Measurements from ENCODE around the gene OR7C1.

The OR7C1 gene

DNA sequence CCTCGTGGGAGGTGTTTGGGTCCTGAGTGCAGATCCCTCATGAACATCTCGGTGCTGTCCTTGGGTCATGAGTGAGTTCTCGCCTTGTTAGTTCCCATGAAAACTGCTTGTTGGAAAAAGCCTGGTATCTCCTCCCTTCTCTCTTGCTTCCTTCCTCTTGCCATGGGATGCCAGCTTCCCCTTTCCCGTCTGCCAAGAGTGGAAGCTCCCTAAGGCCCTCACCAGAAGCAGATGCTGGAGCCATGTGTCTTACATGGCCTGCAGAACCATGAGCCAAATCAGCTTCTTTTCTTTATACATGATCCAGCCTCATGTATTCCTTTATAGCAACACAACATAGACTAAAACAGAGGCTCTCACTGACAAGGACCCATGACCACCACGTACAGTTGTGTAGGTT, 64.8 kb downstream of the OR7C1 start:
- no peaks in the 10 kb centered on the region for H3K4me1 ChIP-seq (ENCODE audit: insufficient read depth, low read length, severe bottlenecking)
- no peak overlapping the region for H2AFZ ChIP-seq (ENCODE audit: low read length)
- no peaks in the 10 kb centered on the region for H3K27me3 ChIP-seq (ENCODE audit: insufficient read depth, low read length)
- no peaks in the 10 kb centered on the region for H3K79me2 ChIP-seq (ENCODE audit: insufficient read depth, low read length)
- no peak overlapping the region for H3K9ac ChIP-seq (ENCODE audit: low read length)
- H3K4me3 ChIP-seq (ENCODE audit: low read depth, low read length, poor library complexity, severe bottlenecking) = no peak overlapping the region
- no peaks in the 10 kb centered on the region for H3K36me3 ChIP-seq (ENCODE audit: insufficient read depth, low read length)
- no peaks in the 10 kb centered on the region for H3K9me2 ChIP-seq (ENCODE audit: low read depth, low read length)
- no peak overlapping the region for H3K4me2 ChIP-seq (ENCODE audit: low read length)
- no peak overlapping the region for H3K27ac ChIP-seq (ENCODE audit: low read depth, low read length, poor library complexity, severe bottlenecking)
- H4K20me1 ChIP-seq (ENCODE audit: insufficient read depth, low read length) = no peaks in the 10 kb centered on the region
- TF ChIP-seq, protein P1, sequence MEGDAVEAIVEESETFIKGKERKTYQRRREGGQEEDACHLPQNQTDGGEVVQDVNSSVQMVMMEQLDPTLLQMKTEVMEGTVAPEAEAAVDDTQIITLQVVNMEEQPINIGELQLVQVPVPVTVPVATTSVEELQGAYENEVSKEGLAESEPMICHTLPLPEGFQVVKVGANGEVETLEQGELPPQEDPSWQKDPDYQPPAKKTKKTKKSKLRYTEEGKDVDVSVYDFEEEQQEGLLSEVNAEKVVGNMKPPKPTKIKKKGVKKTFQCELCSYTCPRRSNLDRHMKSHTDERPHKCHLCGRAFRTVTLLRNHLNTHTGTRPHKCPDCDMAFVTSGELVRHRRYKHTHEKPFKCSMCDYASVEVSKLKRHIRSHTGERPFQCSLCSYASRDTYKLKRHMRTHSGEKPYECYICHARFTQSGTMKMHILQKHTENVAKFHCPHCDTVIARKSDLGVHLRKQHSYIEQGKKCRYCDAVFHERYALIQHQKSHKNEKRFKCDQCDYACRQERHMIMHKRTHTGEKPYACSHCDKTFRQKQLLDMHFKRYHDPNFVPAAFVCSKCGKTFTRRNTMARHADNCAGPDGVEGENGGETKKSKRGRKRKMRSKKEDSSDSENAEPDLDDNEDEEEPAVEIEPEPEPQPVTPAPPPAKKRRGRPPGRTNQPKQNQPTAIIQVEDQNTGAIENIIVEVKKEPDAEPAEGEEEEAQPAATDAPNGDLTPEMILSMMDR (IDR thresholded peaks at IDR 0.05; ENCODE audit: low read length) = no peak
- TF ChIP-seq EZH2 (IDR thresholded peaks at IDR 0.05; ENCODE audit: borderline replicate concordance, low read length) = no peak
- H3K9me3 ChIP-seq (ENCODE audit: low read length) = no peaks in the 10 kb centered on the region
- no peaks in the 10 kb centered on the region for H3F3A ChIP-seq (ENCODE audit: insufficient read depth, low read length)

GRCh38 chr19:14769201-14769600, 65.8 kb downstream of the OR7C1 start:
- no peaks in the 10 kb centered on the region for H3K27me3 ChIP-seq (ENCODE audit: insufficient read depth, low read length)

DNA sequence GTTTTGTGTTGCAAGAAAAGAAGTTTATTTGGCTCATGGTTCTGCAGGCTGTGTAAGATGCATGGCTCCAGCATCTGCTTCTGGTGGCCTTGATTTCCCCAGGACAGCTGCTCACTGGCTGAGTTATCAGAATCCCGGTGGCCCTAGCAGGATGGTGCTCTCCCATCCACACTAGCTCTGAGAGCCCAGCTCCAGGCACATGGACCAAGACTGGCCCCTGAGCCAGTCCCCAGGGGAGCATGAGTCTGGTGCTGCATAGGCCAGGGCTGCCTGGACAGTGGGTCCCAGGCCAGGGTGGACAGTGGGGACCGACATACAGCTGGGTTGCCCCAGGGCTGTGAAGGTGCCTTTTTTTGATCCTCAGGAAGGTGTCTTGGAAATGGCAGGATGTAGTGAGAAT, 67.0 kb downstream of the OR7C1 start:
- Histone ChIP-seq H2AFZ (ENCODE audit: low read length) (no peak overlapping the region), H3K4me3 (ENCODE audit: low read depth, low read length, poor library complexity, severe bottlenecking) (no peak overlapping the region), H3K79me2 (ENCODE audit: insufficient read depth, low read length) (no peaks in the 10 kb centered on the region), H3F3A (ENCODE audit: insufficient read depth, low read length) (no peaks in the 10 kb centered on the region), H3K4me1 (ENCODE audit: insufficient read depth, low read length, severe bottlenecking) (no peaks in the 10 kb centered on the region), H3K4me2 (ENCODE audit: low read length) (no peak overlapping the region), H3K27ac (ENCODE audit: low read depth, low read length, poor library complexity, severe bottlenecking) (no peak overlapping the region), H3K27me3 (ENCODE audit: insufficient read depth, low read length) (no peaks in the 10 kb centered on the region), H3K36me3 (ENCODE audit: insufficient read depth, low read length) (no peaks in the 10 kb centered on the region), H3K9me3 (ENCODE audit: low read length) (no peaks in the 10 kb centered on the region), H3K9me2 (ENCODE audit: low read depth, low read length) (no peaks in the 10 kb centered on the region), H4K20me1 (ENCODE audit: insufficient read depth, low read length) (no peaks in the 10 kb centered on the region), H3K9ac (ENCODE audit: low read length) (no peak overlapping the region)
- TF ChIP-seq, protein P1 (IDR thresholded peaks at IDR 0.05; ENCODE audit: low read length) = no peak
- TF ChIP-seq EZH2 (IDR thresholded peaks at IDR 0.05; ENCODE audit: borderline replicate concordance, low read length) = no peak

More at GRCh38 chr19:14769201-14769600, 65.8 kb downstream of the OR7C1 start:
- no peak overlapping the region for H2AFZ ChIP-seq (ENCODE audit: low read length)
- H3K27ac ChIP-seq (ENCODE audit: low read depth, low read length, poor library complexity, severe bottlenecking) = no peak overlapping the region
- no peaks in the 10 kb centered on the region for H3K4me1 ChIP-seq (ENCODE audit: insufficient read depth, low read length, severe bottlenecking)
- no peak overlapping the region for H3K9ac ChIP-seq (ENCODE audit: low read length)
- no peaks in the 10 kb centered on the region for H3F3A ChIP-seq (ENCODE audit: insufficient read depth, low read length)
- H3K4me3 ChIP-seq (ENCODE audit: low read depth, low read length, poor library complexity, severe bottlenecking) = no peak overlapping the region
- TF ChIP-seq, protein P1 (IDR thresholded peaks at IDR 0.05; ENCODE audit: low read length) = no peak
- no peak for TF ChIP-seq EZH2 (IDR thresholded peaks at IDR 0.05; ENCODE audit: borderline replicate concordance, low read length)
- H4K20me1 ChIP-seq (ENCODE audit: insufficient read depth, low read length) = no peaks in the 10 kb centered on the region
- H3K79me2 ChIP-seq (ENCODE audit: insufficient read depth, low read length) = no peaks in the 10 kb centered on the region
- H3K9me2 ChIP-seq (ENCODE audit: low read depth, low read length) = no peaks in the 10 kb centered on the region
- H3K4me2 ChIP-seq (ENCODE audit: low read length) = no peak overlapping the region
- H3K36me3 ChIP-seq (ENCODE audit: insufficient read depth, low read length) = no peaks in the 10 kb centered on the region
- no peaks in the 10 kb centered on the region for H3K9me3 ChIP-seq (ENCODE audit: low read length)

All from OCI-LY1 (cell line).